ENCODE data around the gene PLPPR3. TPM values are rescaled to one million over a fixed set of nuclear protein-coding genes. Genes with fewer than 3 reads are reported as not detected.

Gene PLPPR3
- total and polyA plus RNA-seq, 9 of the 15 experiments (the other 6 are each of a cell fraction or from before 2014, with no cell fraction given), result 0.01 to 48.2 (median 8.6) TPM

GRCh38 chr19:812049-812746 lies 9.6 kb downstream of the PLPPR3 start (continued):
- no peak for TF ChIP-seq MGA (IDR thresholded peaks at IDR 0.05)
- no peak for TF ChIP-seq ZNF830 (CRISPR knock-in tag; IDR thresholded peaks at IDR 0.05)
- peak; percentile 93; the same call in 1 of the 2 replicates for TF ChIP-seq POLR2AphosphoS2 (IDR thresholded peaks at IDR 0.05; ENCODE audit: low read length)
- no peak for TF ChIP-seq SMAD4 (CRISPR knock-in tag; conservative IDR thresholded peaks at IDR 0.05)
- TF ChIP-seq UBTF (IDR thresholded peaks at IDR 0.05; ENCODE audit: borderline replicate concordance in 1 of 2, low read depth in 2 of 2, low read length in 2 of 2), result no peak
- TF ChIP-seq PREB (CRISPR knock-in tag; IDR thresholded peaks at IDR 0.05), result no peak
- peak; percentile 55; the same call in 1 of the 2 replicates for TF ChIP-seq CBX1 (IDR thresholded peaks at IDR 0.05; ENCODE audit: low read depth)
- TF ChIP-seq ZNF395 (CRISPR knock-in tag; IDR thresholded peaks at IDR 0.05), result peak; percentile 58; the same call in 1 of the 2 replicates
- TF ChIP-seq SNRNP70 (optimal IDR thresholded peaks at IDR 0.05; ENCODE audit: low read depth, low read length), result no peak
- TF ChIP-seq CBX3 (IDR thresholded peaks at IDR 0.05; ENCODE audit: borderline replicate concordance in 1 of 2, low read length in 2 of 2), result no peak

Measured in K562 (cell line).